H1 (cell line): ENCODE measurements around the gene PCDHGA3. TPM values are rescaled to one million over a fixed set of nuclear protein-coding genes. Genes with fewer than 3 reads are reported as not detected.
A peak's percentile ranks its signal among the peaks of the same experiment; 100 is the strongest.

Experiments used
- CTCF ChIA-PET: fragments of 300-600 bp; sonication (Branson Sonifier 250); formaldehyde crosslinking; loops from one replicate; lab custom pipeline; 2021; ENCODE audit not compliant: partially characterized antibody; lab: Charles Lee
- POLR2A ChIA-PET: fragments of 300-600 bp; sonication (Branson Sonifier 250); formaldehyde crosslinking; loops from one replicate; lab custom pipeline; 2021; ENCODE audit warnings: inconsistent platforms; ENCODE audit not compliant: partially characterized antibody; lab: Charles Lee
- DNase-seq, 2 experiments: peaks; one replicate each; pipeline versions ENCODE4 v3.0.0 to v3.0.0-alpha.2; 2010 to 2022; ENCODE audit warnings: low spot score in 2 of 2, low read depth in 1 of 2, mixed read lengths in 1 of 2
- FAIRE-seq: peaks from 2 replicates; lab custom pipeline; 2011; peaks lifted over from hg19 to GRCh38; lab: Jason Lieb, UNC
- H2AFZ ChIP-seq: 2 replicates; pipeline ENCODE4 v1.8.1; 2012; ENCODE audit warnings: low read length, inconsistent platforms
- H2AK5ac ChIP-seq: 2 replicates; pipeline ENCODE4 v1.6.1; 2013; ENCODE audit warnings: low read depth, low read length
- H2BK120ac ChIP-seq: replicated peaks from 2 replicates; pipeline ENCODE3; 2013; ENCODE audit warnings: low read depth, low read length, inconsistent platforms
- H2BK12ac ChIP-seq: 2 replicates; pipeline ENCODE4 v1.6.1; 2013; ENCODE audit warnings: low read depth, low read length
- H2BK15ac ChIP-seq: 2 replicates; pipeline ENCODE4 v1.6.1; 2013; ENCODE audit warnings: low read length
- H2BK20ac ChIP-seq: 2 replicates; pipeline ENCODE4 v1.6.1; 2013; ENCODE audit warnings: low read length
- H2BK5ac ChIP-seq: 2 replicates; pipeline ENCODE4 v1.6.1; 2013; ENCODE audit warnings: low read depth, low read length
- H3K14ac ChIP-seq: 2 replicates; pipeline ENCODE4 v1.6.1; 2013; ENCODE audit warnings: inconsistent platforms; ENCODE audit not compliant: insufficient read length
- H3K18ac ChIP-seq: 2 replicates; pipeline ENCODE4 v1.6.1; 2013; ENCODE audit warnings: low read length; ENCODE audit errors: extremely low read depth
- H3K23ac ChIP-seq: 2 replicates; pipeline ENCODE4 v1.6.1; 2013; ENCODE audit warnings: inconsistent platforms; ENCODE audit not compliant: insufficient read length
- H3K23me2 ChIP-seq: 2 replicates; pipeline ENCODE4 v1.6.1; 2013; ENCODE audit warnings: low read depth, low read length
- H3K27ac ChIP-seq: 2 replicates; pipeline ENCODE4 v1.6.1; 2011; ENCODE audit warnings: low read depth, low read length, inconsistent platforms
- H3K27me3 ChIP-seq, 4 experiments: replicated peaks in 1 of 4; 1 replicate in 1 of 4; 2 replicates in 3 of 4; pipeline versions ENCODE4 v1.6.1 to v1.8.1; 2011 to 2013; ENCODE audit warnings: low read length in 3 of 4, mild to moderate bottlenecking in 3 of 4, inconsistent platforms in 2 of 4, mixed read lengths in 2 of 4, moderate library complexity in 1 of 4; ENCODE audit not compliant: control insufficient read depth in 3 of 4, insufficient read depth in 3 of 4; ENCODE audit errors: extremely low read depth in 1 of 4
- H3K36me3 ChIP-seq, 4 experiments: 2 replicates each; pipeline versions ENCODE4 v1.6.1 to v1.8.1; 2011 to 2013; ENCODE audit warnings: mild to moderate bottlenecking in 4 of 4, low read length in 3 of 4, moderate library complexity in 2 of 4, control low read depth in 1 of 4, inconsistent platforms in 1 of 4; ENCODE audit not compliant: insufficient read depth in 4 of 4, control insufficient read depth in 2 of 4
- H3K4ac ChIP-seq: replicated peaks from 2 replicates; pipeline ENCODE3; 2013; ENCODE audit warnings: low read length, low read depth, mixed read lengths, inconsistent platforms; ENCODE audit not compliant: insufficient read length
- H3K4me1 ChIP-seq, 4 experiments: replicated peaks in 1 of 4; 1 replicate in 1 of 4; 2 replicates in 3 of 4; pipeline versions ENCODE4 v1.6.1 to v1.8.1; 2011 to 2013; ENCODE audit warnings: low read length in 3 of 4, inconsistent platforms in 2 of 4, mixed read lengths in 1 of 4; ENCODE audit not compliant: insufficient read depth in 4 of 4, control insufficient read depth in 3 of 4
- H3K4me2 ChIP-seq, 2 experiments: 2 replicates each; pipeline versions ENCODE4 v1.6.1 to v1.8.1; 2011 to 2013; ENCODE audit warnings: low read depth in 2 of 2, low read length in 2 of 2, control low read depth in 1 of 2, inconsistent platforms in 1 of 2, mild to moderate bottlenecking in 1 of 2; ENCODE audit not compliant: insufficient read depth in 1 of 2
- H3K4me3 ChIP-seq, 4 experiments: fragments of 200-600, 300-600 bp in 1 of 4; sonication (generic), shearing (Covaris generic), sonication (Bioruptor Twin) in 1 of 4; 2 replicates each; pipeline versions ENCODE4 v1.5.1 to v1.8.1; 2011 to 2016; ENCODE audit warnings: low read length in 4 of 4, low read depth in 3 of 4, control low read depth in 2 of 4, inconsistent platforms in 2 of 4, mild to moderate bottlenecking in 2 of 4, mixed read lengths in 1 of 4, moderate library complexity in 1 of 4; ENCODE audit not compliant: insufficient read depth in 2 of 4; ENCODE audit errors: extremely low read depth in 1 of 4
- H3K56ac ChIP-seq: replicated peaks from 2 replicates; pipeline ENCODE3; 2013; ENCODE audit warnings: low read depth, mild to moderate bottlenecking, mixed read lengths, low read length, inconsistent platforms; ENCODE audit not compliant: insufficient read length
- H3K79me1 ChIP-seq: 2 replicates; pipeline ENCODE4 v1.6.1; 2013; ENCODE audit warnings: low read depth, low read length, control low read depth
- H3K79me2 ChIP-seq, 2 experiments: 2 replicates each; pipeline versions ENCODE4 v1.6.1 to v1.8.1; 2012 to 2013; ENCODE audit warnings: low read length in 2 of 2, mild to moderate bottlenecking in 2 of 2, inconsistent platforms in 1 of 2; ENCODE audit not compliant: insufficient read depth in 2 of 2, control insufficient read depth in 1 of 2
- H3K9ac ChIP-seq, 4 experiments: replicated peaks in 1 of 4; 1 replicate in 1 of 4; 2 replicates in 3 of 4; pipeline versions ENCODE4 v1.6.1 to v1.8.1; 2011 to 2013; ENCODE audit warnings: low read depth in 3 of 4, low read length in 3 of 4, control low read depth in 2 of 4, mild to moderate bottlenecking in 2 of 4, moderate library complexity in 2 of 4, inconsistent platforms in 1 of 4; ENCODE audit errors: extremely low read depth in 1 of 4
- H3K9me3 ChIP-seq, 2 experiments: 2 replicates each; pipeline versions ENCODE4 v1.6.1 to v1.8.1; 2012 to 2013; ENCODE audit warnings: mild to moderate bottlenecking in 2 of 2, moderate library complexity in 2 of 2, control low read depth in 1 of 2, inconsistent platforms in 1 of 2, low read depth in 1 of 2, low read length in 1 of 2, mixed read lengths in 1 of 2; ENCODE audit not compliant: insufficient read depth in 2 of 2
- H4K20me1 ChIP-seq, 2 experiments: replicated peaks in 1 of 2; 2 replicates each; pipeline versions ENCODE3 to v1.8.1; 2011 to 2013; ENCODE audit warnings: inconsistent platforms in 2 of 2, low read length in 2 of 2, mild to moderate bottlenecking in 1 of 2; ENCODE audit not compliant: insufficient read depth in 2 of 2, control insufficient read depth in 1 of 2
- H4K5ac ChIP-seq: 2 replicates; pipeline ENCODE4 v1.6.1; 2013; ENCODE audit warnings: low read length, low read depth, mixed read lengths, inconsistent platforms; ENCODE audit not compliant: insufficient read length
- H4K8ac ChIP-seq: 2 replicates; pipeline ENCODE4 v1.8.0; 2013; ENCODE audit warnings: mild to moderate bottlenecking, moderate library complexity, low read length, inconsistent platforms; ENCODE audit not compliant: insufficient read depth; ENCODE audit errors: extremely low read depth
- H4K91ac ChIP-seq: replicated peaks from 2 replicates; pipeline ENCODE3; 2013; ENCODE audit warnings: low read length, mixed read lengths, inconsistent platforms; ENCODE audit not compliant: insufficient read length
- CHD1 ChIP-seq: IDR thresholded peaks from 2 replicates; pipeline ENCODE4 v1.6.1; 2012; ENCODE audit warnings: low read depth, low read length, improper control_type of control experiment
- GABPA ChIP-seq: IDR thresholded peaks from 2 replicates; pipeline ENCODE4 v1.6.1; 2011; ENCODE audit warnings: mild to moderate bottlenecking, low read length, moderate library complexity, borderline replicate concordance; ENCODE audit not compliant: insufficient read depth
- KDM4A ChIP-seq: IDR thresholded peaks from one replicate; pipeline ENCODE4 v1.7.1; 2012; ENCODE audit warnings: low read depth, mild to moderate bottlenecking, moderate library complexity, low read length, inconsistent platforms; ENCODE audit not compliant: severe bottlenecking
- SIRT6 ChIP-seq: IDR thresholded peaks from one replicate; pipeline ENCODE4 v1.7.1; 2012; ENCODE audit warnings: low read length, inconsistent platforms
- SP1 ChIP-seq: IDR thresholded peaks from 2 replicates; pipeline ENCODE4 v1.6.1; 2011; ENCODE audit warnings: low read depth, low read length
- TAF7 ChIP-seq: optimal IDR thresholded peaks from 2 replicates; pipeline ENCODE3; 2011; ENCODE audit warnings: low read depth, mild to moderate bottlenecking, inconsistent platforms, low read length, moderate library complexity, borderline replicate concordance
- WGBS, 2 experiments: shearing (Covaris generic) in 1 of 2; methylation state at CpG; one replicate each; pipeline versions ENCODE4 v1.1.6 to v1.1.7; 2013 to 2015; ENCODE audit warnings: low lambda C conversion rate in 2 of 2, mixed read lengths in 2 of 2, inconsistent platforms in 1 of 2, low coverage in 1 of 2, missing lambda C conversion rate in 1 of 2; ENCODE audit not compliant: insufficient replicate concordance in 2 of 2, insufficient coverage in 1 of 2, insufficient read length in 1 of 2; ENCODE audit errors: extremely low coverage in 1 of 2, missing lambda C conversion rate in 1 of 2; 5-methylcytosine and 5-hydroxymethylcytosine counted together
- polyA plus RNA-seq, 7 experiments: library from polyadenylated mRNA; depleted of rRNA in 3 of 7; stranded (reverse) in 5 of 7; unstranded in 2 of 7; fragments of >200 nt in 5 of 7; fragments of 200-250 nt in 2 of 7; gene quantifications; 1 replicate in 5 of 7; 2 replicates in 1 of 7; 4 replicates in 1 of 7; pipeline versions ENCODE4 v1.2.1 to v1.2.3, GENCODE V29; 2011 to 2013; ENCODE audit warnings: missing spikeins in 2 of 7, mixed read lengths in 2 of 7
- total RNA-seq: library from RNA; stranded (reverse); fragmentation: NEBNext Ultra II Directional; extraction: Animal tissue kit (Norgen Biotek cat#: 25700); gene quantifications from 2 replicates; pipeline ENCODE4 v1.2.1, GENCODE V29; 2021

The PCDHGA3 gene
- total and polyA plus RNA-seq, 2 of the 8 experiments (the other 6 are each of a cell fraction or from before 2014, with no cell fraction given), result 0.15 to 0.39 TPM

GRCh38 chr5:141356950-141357349 lies 13.3 kb downstream of the PCDHGA3 start:
- H3K4me1 ChIP-seq, result 0 out of 7 replicates have a peak, but pooled peaks cover 0 to 1% (median 0%) of the 10 kb centered on the region in 4 experiments
- no peak overlapping the region for H4K5ac ChIP-seq
- H2BK120ac ChIP-seq, result no peak overlapping the region
- 93% methylated on average over 17 of the region's 19 CpGs; no CpG with 5 or more reads in 1 of the 2 experiments for WGBS, 2 experiments
- H2AK5ac ChIP-seq, result no peak overlapping the region
- H4K20me1 ChIP-seq, result no peaks in the 10 kb centered on the region
- no peak overlapping the region for H3K4me3 ChIP-seq
- H3K18ac ChIP-seq, result no peak overlapping the region
- peaks cover 31 to 50% of the 10 kb centered on the region in 2 experiments for H3K9me3 ChIP-seq
- H3K14ac ChIP-seq, result no peak overlapping the region
- no peak overlapping the region for H3K23ac ChIP-seq
- no peaks in the 10 kb centered on the region for H3K23me2 ChIP-seq
- H3K36me3 ChIP-seq, result peaks cover 0 to 12% (median 2%) of the 10 kb centered on the region in 4 experiments; a peak in 3 of 8 replicates
- H3K9ac ChIP-seq, result no peak overlapping the region
- CTCF ChIA-PET, result interaction anchor here (0.8 to 4.4 kb wide), 8 partner anchors 7 to 201 kb away, joined by 3 to 27 read pairs (median 14); partner anchors contain the start of genes PCDHB15, PCDHGA1, PCDHGA2 and PCDHGA5
- no peak overlapping the region for H3K27ac ChIP-seq
- H3K56ac ChIP-seq, result no peak overlapping the region
- H3K4me2 ChIP-seq, result no peak overlapping the region
- no peak overlapping the region for H2BK15ac ChIP-seq
- H2AFZ ChIP-seq, result no peak overlapping the region
- H3K27me3 ChIP-seq, result no peaks in the 10 kb centered on the region
- H2BK5ac ChIP-seq, result no peak overlapping the region
- no peak overlapping the region for H3K4ac ChIP-seq
- TF ChIP-seq TAF7, result no peak
- TF ChIP-seq SP1, result no peak
- no peak for TF ChIP-seq KDM4A
- no peak for TF ChIP-seq GABPA
- TF ChIP-seq CHD1, result no peak
- no peak for TF ChIP-seq SIRT6
- no peaks in the 10 kb centered on the region for H3K79me2 ChIP-seq
- H3K79me1 ChIP-seq, result no peaks in the 10 kb centered on the region
- FAIRE-seq, result no peak
- POLR2A ChIA-PET, result no interaction called here
- no peak for DNase-seq
- H4K8ac ChIP-seq, result peak overlapping the region; percentile 5
- no peak overlapping the region for H2BK20ac ChIP-seq
- H4K91ac ChIP-seq, result no peak overlapping the region
- no peak overlapping the region for H2BK12ac ChIP-seq
